G401 (cell line): ENCODE data around the gene STK35. TPM values are rescaled to one million over a fixed set of nuclear protein-coding genes. Genes with fewer than 3 reads are reported as not detected.

Source experiments
- DNase-seq: peaks from one replicate; pipeline ENCODE4 v3.0.0-alpha.2; 2015; ENCODE audit warnings: low spot score
- in situ Hi-C: cut with HindIII; loops from 2 replicates; pipeline ENCODE4 v1.10.0; 2016; ENCODE audit warnings: low sequenced_read_pairs, mixed read lengths
- total RNA-seq: library from RNA; depleted of rRNA; stranded (reverse); fragments of >200 nt; shearing (Covaris generic); gene quantifications from 2 replicates; pipeline ENCODE4 v1.2.3, GENCODE V29; 2014; rRNA removed

Gene STK35
- total RNA-seq = 12.9 and 17.2 TPM in 2 replicates

GRCh38 chr20:2101057-2101864 is at the start of gene STK35:
Gene STK35, plus strand, starts transcription at chr20:2101827. Its CDS starts 55 bp downstream, at chr20:2101882.
- DNase-seq = no peak
- in situ Hi-C loops = no loop called here

- DNase-seq = no peak
- in situ Hi-C loops = no loop called here
Measured at GRCh38 chr20:2051946-2052345, 49.7 kb upstream of the STK35 start.

GRCh38 chr20:2052741-2053140 is 48.9 kb upstream of the STK35 start:
- no peak for DNase-seq
- in situ Hi-C loops = no loop called here

GRCh38 chr20:2053615-2054014 is 48.0 kb upstream of the STK35 start:
- no peak for DNase-seq
- in situ Hi-C loops = no loop called here

- DNase-seq = no peak
- in situ Hi-C loops = no loop called here
Measured at GRCh38 chr20:2054911-2055310, 46.7 kb upstream of the STK35 start.

GRCh38 chr20:2059411-2059810 is 42.2 kb upstream of the STK35 start:
- in situ Hi-C loops = no loop called here
- no peak for DNase-seq

- in situ Hi-C loops = no loop called here
- no peak for DNase-seq
Measured at GRCh38 chr20:2065099-2065498, 36.5 kb upstream of the STK35 start.

- in situ Hi-C loops = no loop called here
Measured at GRCh38 chr20:2066461-2067122, 35.0 kb upstream of the STK35 start.

GRCh38 chr20:2080532-2081224 is 20.9 kb upstream of the STK35 start:
- in situ Hi-C loops = no loop called here
- no peak for DNase-seq

More at GRCh38 chr20:2066461-2067122, 35.0 kb upstream of the STK35 start:
- no peak for DNase-seq

- in situ Hi-C loops = no loop called here
- DNase-seq = no peak
Measured at GRCh38 chr20:2084703-2085102, 16.9 kb upstream of the STK35 start.

- in situ Hi-C loops = no loop called here
- no peak for DNase-seq
Measured at GRCh38 chr20:2086177-2086979, 15.2 kb upstream of the STK35 start.

GRCh38 chr20:2086980-2087377 is 14.6 kb upstream of the STK35 start:
- in situ Hi-C loops = no loop called here
- DNase-seq = no peak

- no peak for DNase-seq
- in situ Hi-C loops = no loop called here
Measured at GRCh38 chr20:2088891-2089290, 12.7 kb upstream of the STK35 start.

GRCh38 chr20:2089447-2089846 is 12.2 kb upstream of the STK35 start:
- DNase-seq = no peak
- in situ Hi-C loops = no loop called here

GRCh38 chr20:2093159-2093781 is 8.4 kb upstream of the STK35 start:
- in situ Hi-C loops = no loop called here

GRCh38 chr20:2093883-2094282 is 7.7 kb upstream of the STK35 start:
- in situ Hi-C loops = no loop called here
- DNase-seq = no peak

More at GRCh38 chr20:2093159-2093781, 8.4 kb upstream of the STK35 start:
- no peak for DNase-seq

GRCh38 chr20:2101865-2102584 is 398 bp downstream of the STK35 start:
- in situ Hi-C loops = no loop called here
- peak; percentile 94 for DNase-seq
